Esophagus squamous epithelium (tissue), 5 donors: ENCODE results near the gene DTX1. TPM values are rescaled to one million over a fixed set of nuclear protein-coding genes. Genes with fewer than 3 reads are reported as not detected.

Experiments
- DNase-seq: peaks from one replicate; lab custom pipeline; 2025; lab: John Stamatoyannopoulos, UW
- H3K27ac ChIP-seq, 4 donors: fragments of 200-600 bp; sonication (generic); one replicate each; pipeline ENCODE4 v1.5.1; 2016 to 2019; ENCODE audit warnings: mild to moderate bottlenecking in 1 of 4
- H3K27me3 ChIP-seq, 4 donors: fragments of 200-600 bp; sonication (generic); 1 replicate in 3 of 4; 2 replicates in 1 of 4; pipeline versions ENCODE4 v1.5.1 to v1.6.0; 2017 to 2021; ENCODE audit warnings: antibody characterized with exemption in 1 of 4
- H3K36me3 ChIP-seq, 3 donors: fragments of 200-600 bp; sonication (generic); one replicate each; pipeline ENCODE4 v1.5.1; 2016 to 2019
- H3K4me1 ChIP-seq, 3 donors: fragments of 200-600 bp; sonication (generic); one replicate each; pipeline ENCODE4 v1.5.1; 2017 to 2019
- H3K4me3 ChIP-seq, 4 donors: fragments of 200-600 bp; sonication (generic); 1 replicate in 3 of 4; 2 replicates in 1 of 4; pipeline ENCODE4 v1.5.1; 2016 to 2019; ENCODE audit warnings: mild to moderate bottlenecking in 2 of 4, moderate library complexity in 1 of 4
- H3K9me3 ChIP-seq, 3 donors: fragments of 200-600 bp; sonication (generic); one replicate each; pipeline ENCODE4 v1.5.1; 2016 to 2019
- POLR2A ChIP-seq, 4 donors: fragments of 450-650 bp; IDR thresholded peaks; one replicate each; pipeline ENCODE4 v1.6.1; 2017; ENCODE audit warnings: antibody characterized with exemption in 4 of 4, mild to moderate bottlenecking in 4 of 4, moderate library complexity in 3 of 4
- WGBS, 2 donors: methylation state at CpG; one replicate each; pipeline ENCODE4 v1.1.5; 2018; 5-methylcytosine and 5-hydroxymethylcytosine counted together
- intact Hi-C: fragments of 100-400 bp; cut with DNase I; formaldehyde crosslinking; loops from one replicate; pipeline ENCODE4 v1.15.0; 2022
- total RNA-seq, 4 donors: library from RNA; depleted of rRNA; stranded (reverse); fragments of >200 nt; gene quantifications; one replicate each; pipeline ENCODE4 v1.1.0, GENCODE V29; 2016
- TF ChIP-seq, protein P1 (sequence below), 6 experiments: fragments of 450-650 bp in 4 of 6; fragments of 200-600 bp in 2 of 6; sonication (generic) in 2 of 6; IDR thresholded peaks; one replicate each; pipeline ENCODE4 v1.5.1; 2016 to 2019; ENCODE audit warnings: antibody characterized with exemption in 6 of 6, mild to moderate bottlenecking in 4 of 6, moderate library complexity in 4 of 6
- donor health status: DM: yes; HTN: yes; CAD: no.

The DTX1 gene
- total RNA-seq, 4 donors from 2014 or later, result 0.49 to 4.8 (median 1.8) TPM

DNA sequence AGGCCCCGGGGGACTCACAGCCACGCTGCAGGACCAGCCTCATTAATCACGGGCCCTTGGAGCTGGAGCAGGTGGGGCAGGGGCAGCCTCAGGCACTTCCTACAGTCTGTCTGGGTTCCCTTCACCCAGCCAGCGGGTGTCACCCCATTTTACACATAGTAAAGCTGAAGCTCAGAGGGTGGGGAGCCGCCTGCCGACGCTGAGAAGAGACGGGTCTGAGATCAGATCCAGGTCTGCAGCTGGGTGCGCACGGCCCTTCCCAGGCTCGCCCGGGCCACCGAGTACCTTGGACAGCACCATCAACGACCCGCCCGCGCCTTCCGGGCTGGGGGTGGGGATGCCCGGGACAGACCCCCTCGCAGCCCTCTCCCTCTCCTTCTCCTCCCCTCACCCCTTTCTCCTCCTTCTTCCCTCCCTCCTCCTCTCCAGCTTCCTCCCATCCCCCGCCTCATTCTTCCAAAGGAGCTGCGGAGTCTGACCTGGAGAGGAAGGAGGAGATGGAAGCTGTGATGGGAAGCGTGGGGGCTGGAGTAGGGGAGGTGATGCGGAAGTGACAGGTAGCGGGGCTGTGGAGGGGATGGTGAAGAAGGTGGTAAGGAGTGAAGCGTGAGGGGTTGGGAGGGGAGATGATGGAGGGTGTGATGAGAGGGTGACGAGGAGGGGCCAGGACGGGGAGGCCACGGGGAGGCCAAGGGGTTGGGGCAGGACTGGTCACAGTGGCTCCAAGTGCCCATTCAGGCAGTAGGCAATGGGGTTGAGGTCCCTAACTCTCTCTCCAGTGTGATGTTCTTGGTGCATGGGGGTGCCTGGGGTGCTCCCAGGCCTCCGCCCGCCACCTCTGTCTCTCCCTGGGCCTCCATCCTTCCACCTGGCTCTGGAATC, 8.8 kb downstream of the DTX1 start:
- H3K27ac ChIP-seq, result no peak overlapping the region
- intact Hi-C loops, result no loop called here
- peaks cover 0 to 1% (median 0%) of the 10 kb centered on the region in 3 donors for H3K4me1 ChIP-seq
- DNase-seq, result no peak
- peaks cover 0 to 63% (median 0%) of the 10 kb centered on the region in 4 donors for H3K27me3 ChIP-seq
- H3K9me3 ChIP-seq, result no peaks in the 10 kb centered on the region
- TF ChIP-seq, protein P1, sequence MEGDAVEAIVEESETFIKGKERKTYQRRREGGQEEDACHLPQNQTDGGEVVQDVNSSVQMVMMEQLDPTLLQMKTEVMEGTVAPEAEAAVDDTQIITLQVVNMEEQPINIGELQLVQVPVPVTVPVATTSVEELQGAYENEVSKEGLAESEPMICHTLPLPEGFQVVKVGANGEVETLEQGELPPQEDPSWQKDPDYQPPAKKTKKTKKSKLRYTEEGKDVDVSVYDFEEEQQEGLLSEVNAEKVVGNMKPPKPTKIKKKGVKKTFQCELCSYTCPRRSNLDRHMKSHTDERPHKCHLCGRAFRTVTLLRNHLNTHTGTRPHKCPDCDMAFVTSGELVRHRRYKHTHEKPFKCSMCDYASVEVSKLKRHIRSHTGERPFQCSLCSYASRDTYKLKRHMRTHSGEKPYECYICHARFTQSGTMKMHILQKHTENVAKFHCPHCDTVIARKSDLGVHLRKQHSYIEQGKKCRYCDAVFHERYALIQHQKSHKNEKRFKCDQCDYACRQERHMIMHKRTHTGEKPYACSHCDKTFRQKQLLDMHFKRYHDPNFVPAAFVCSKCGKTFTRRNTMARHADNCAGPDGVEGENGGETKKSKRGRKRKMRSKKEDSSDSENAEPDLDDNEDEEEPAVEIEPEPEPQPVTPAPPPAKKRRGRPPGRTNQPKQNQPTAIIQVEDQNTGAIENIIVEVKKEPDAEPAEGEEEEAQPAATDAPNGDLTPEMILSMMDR (IDR thresholded peaks at IDR 0.05), result no peak
- TF ChIP-seq POLR2A (IDR thresholded peaks at IDR 0.05), result no peak
- no peak overlapping the region for H3K4me3 ChIP-seq
- H3K36me3 ChIP-seq, result no peaks in the 10 kb centered on the region
- 28 to 50% methylated on average over 15 to 21 of the region's 31 CpGs for WGBS, 2 donors

DNA sequence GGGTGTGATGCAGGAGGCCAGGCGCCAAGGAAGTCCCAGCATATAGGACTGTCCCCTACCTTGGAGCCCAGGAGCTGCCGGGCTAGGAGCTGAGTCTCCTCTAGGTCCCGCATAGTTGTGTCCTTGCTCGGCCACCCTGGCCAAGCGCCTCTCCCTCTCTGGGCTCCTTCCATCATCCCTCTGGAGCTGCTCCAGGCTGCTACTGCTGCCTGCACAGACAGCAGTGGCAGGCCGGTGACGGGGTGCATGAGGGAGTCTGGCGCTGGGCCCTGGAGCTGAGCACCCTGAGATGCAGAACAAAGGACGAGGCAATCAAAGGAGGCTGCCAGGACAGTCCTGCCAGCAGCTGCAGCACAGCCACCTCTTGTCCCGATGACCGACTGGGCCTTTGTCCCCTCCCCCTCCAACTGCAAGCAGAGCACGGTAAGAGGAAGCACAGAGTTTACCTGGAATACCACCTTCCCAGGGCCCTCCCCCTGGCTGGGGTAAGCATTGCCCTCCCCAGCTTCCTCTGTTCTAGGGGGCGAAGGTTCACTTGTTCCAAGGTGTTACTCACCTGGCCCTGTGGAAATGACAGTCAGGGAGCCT, 10.4 kb downstream of the DTX1 start:
- peaks cover 0 to 16% (median 0%) of the 10 kb centered on the region in 3 donors for H3K4me1 ChIP-seq
- no peak for DNase-seq
- H3K9me3 ChIP-seq, result no peaks in the 10 kb centered on the region
- no peak overlapping the region for H3K27ac ChIP-seq
- TF ChIP-seq, protein P1 (IDR thresholded peaks at IDR 0.05), result no peak
- no peak for TF ChIP-seq POLR2A (IDR thresholded peaks at IDR 0.05)
- peaks cover 0 to 52% (median 0%) of the 10 kb centered on the region in 4 donors for H3K27me3 ChIP-seq
- no peak overlapping the region for H3K4me3 ChIP-seq
- WGBS, 2 donors, result 61 to 70% methylated on average over 2 to 8 of the region's 13 CpGs
- no peaks in the 10 kb centered on the region for H3K36me3 ChIP-seq
- intact Hi-C loops, result no loop called here

DNA sequence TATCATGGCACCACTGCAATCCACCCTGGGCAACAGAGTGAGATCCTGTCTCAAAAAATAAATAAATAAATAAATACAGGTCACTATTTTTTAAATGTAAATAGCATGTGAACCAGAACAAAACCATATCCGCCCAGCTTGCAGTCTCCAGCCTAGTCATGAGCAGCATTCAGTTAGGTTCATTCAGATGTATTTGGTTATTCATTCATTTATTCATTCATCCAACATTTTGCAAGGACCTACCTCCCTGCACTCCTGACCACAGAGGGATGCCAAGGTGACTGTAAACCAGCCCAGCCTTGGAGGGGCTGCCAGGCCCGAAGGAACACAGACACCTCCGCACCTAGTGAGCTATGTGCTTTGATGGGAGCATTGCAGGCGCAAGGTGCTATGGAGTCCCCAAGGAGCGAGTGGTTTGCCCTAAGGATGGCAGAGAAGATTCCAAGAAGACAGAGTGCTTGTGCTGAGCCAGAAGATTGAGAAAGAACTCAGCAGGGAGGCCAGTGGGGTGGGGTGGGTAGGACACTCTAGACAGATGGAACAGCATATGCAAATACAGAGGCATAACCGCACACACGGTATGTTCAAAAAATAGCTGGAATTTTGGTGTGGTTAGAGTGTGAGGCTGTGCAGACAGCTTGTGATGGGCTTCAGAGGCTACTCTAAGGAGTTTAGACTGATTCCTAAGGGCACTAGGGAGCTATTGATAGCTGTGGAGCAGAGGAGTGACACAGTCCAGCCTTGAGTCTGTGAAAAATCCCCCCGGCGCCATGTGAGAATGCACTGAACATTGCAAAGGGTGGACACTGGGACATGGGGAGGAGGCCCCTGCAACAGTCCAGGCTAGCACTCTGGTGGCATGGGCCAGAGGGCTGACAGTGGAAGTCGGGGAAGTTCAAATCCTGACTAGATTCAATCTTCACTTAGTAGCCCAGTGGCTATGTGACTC, 11.7 kb downstream of the DTX1 start:
- no peak overlapping the region for H3K4me3 ChIP-seq
- 85 to 88% methylated on average over 9 to 10 of the region's 10 CpGs for WGBS, 2 donors
- H3K36me3 ChIP-seq, result no peaks in the 10 kb centered on the region
- intact Hi-C loops, result no loop called here
- H3K4me1 ChIP-seq, result peaks cover 0 to 16% (median 0%) of the 10 kb centered on the region in 3 donors
- H3K27me3 ChIP-seq, result peaks cover 0 to 41% (median 0%) of the 10 kb centered on the region in 4 donors
- H3K9me3 ChIP-seq, result no peaks in the 10 kb centered on the region
- no peak overlapping the region for H3K27ac ChIP-seq
- no peak for DNase-seq
- TF ChIP-seq POLR2A (IDR thresholded peaks at IDR 0.05), result no peak
- TF ChIP-seq, protein P1 (IDR thresholded peaks at IDR 0.05), result no peak

DNA sequence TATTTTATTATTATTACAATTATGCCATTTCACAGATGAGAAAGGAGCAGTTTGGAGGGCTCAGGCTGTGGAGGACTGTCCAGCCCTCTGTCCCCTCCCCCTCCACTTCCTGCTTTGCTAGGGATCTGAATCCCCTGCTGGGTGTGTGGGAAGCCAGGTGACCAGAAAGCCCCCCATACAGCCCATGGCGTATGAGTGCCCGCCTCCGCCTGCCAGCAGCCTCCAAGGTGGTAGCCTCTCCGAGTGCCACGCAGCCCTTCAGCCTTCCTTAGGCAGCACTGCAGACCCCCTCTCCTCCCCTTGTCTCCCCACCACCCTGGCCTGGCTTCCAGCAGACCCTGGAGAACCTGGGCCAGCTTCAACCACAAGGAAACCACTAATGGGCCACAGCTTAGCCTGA, 12.6 kb downstream of the DTX1 start:
- Histone ChIP-seq H3K4me1 (peaks cover 0 to 16% (median 0%) of the 10 kb centered on the region in 3 donors), H3K9me3 (no peaks in the 10 kb centered on the region), H3K36me3 (no peaks in the 10 kb centered on the region), H3K27me3 (peaks cover 0 to 33% (median 0%) of the 10 kb centered on the region in 4 donors), H3K27ac (no peak overlapping the region), H3K4me3 (no peak overlapping the region)
- WGBS, 2 donors, result 45% methylated on average over 2 of the region's 5 CpGs; no CpG with 5 or more reads in 1 of the 2 donors
- intact Hi-C loops, result no loop called here
- no peak for DNase-seq
- TF ChIP-seq POLR2A (IDR thresholded peaks at IDR 0.05), result no peak
- TF ChIP-seq, protein P1 (IDR thresholded peaks at IDR 0.05), result no peak
